ENCODE measurements around the gene IRGC. TPM values are rescaled to one million over a fixed set of nuclear protein-coding genes. Genes with fewer than 3 reads are reported as not detected.

IRGC gene
- total RNA-seq, 1 experiment from 2014 or later = not detected

- DNase-seq (ENCODE audit: low spot score) (no peak), ATAC-seq (no peak)
- TF ChIP-seq, protein P1, sequence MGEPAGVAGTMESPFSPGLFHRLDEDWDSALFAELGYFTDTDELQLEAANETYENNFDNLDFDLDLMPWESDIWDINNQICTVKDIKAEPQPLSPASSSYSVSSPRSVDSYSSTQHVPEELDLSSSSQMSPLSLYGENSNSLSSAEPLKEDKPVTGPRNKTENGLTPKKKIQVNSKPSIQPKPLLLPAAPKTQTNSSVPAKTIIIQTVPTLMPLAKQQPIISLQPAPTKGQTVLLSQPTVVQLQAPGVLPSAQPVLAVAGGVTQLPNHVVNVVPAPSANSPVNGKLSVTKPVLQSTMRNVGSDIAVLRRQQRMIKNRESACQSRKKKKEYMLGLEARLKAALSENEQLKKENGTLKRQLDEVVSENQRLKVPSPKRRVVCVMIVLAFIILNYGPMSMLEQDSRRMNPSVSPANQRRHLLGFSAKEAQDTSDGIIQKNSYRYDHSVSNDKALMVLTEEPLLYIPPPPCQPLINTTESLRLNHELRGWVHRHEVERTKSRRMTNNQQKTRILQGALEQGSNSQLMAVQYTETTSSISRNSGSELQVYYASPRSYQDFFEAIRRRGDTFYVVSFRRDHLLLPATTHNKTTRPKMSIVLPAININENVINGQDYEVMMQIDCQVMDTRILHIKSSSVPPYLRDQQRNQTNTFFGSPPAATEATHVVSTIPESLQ (CRISPR knock-in tag; IDR thresholded peaks at IDR 0.05) = no peak
- TF ChIP-seq TCF7 (CRISPR knock-in tag; IDR thresholded peaks at IDR 0.05; ENCODE audit: low read depth) (no peak), ATF2 (CRISPR knock-in tag; IDR thresholded peaks at IDR 0.05; ENCODE audit: borderline replicate concordance, low read depth) (no peak), ZNF317 (CRISPR knock-in tag; IDR thresholded peaks at IDR 0.05; ENCODE audit: borderline replicate concordance, low read depth) (no peak), MYBL2 (CRISPR knock-in tag; IDR thresholded peaks at IDR 0.05) (no peak), ZSCAN18 (CRISPR knock-in tag; IDR thresholded peaks at IDR 0.05) (no peak), ZNF671 (CRISPR knock-in tag; IDR thresholded peaks at IDR 0.05) (no peak), SMAD3 (CRISPR knock-in tag; IDR thresholded peaks at IDR 0.05; ENCODE audit: borderline replicate concordance) (no peak)
- H3K36me3 Mint-ChIP-seq = no peaks in the 10 kb centered on the region
- peaks cover 18% of the 10 kb centered on the region for H3K4me1 Mint-ChIP-seq
- ChIA-PET POLR2A (no interaction called here), CTCF (interaction anchor here (0.6 to 0.9 kb wide), 2 partner anchors 110 to 337 kb away, joined by 3 to 4 read pairs; no protein-coding TSS in a partner anchor)
- H3K4me3 Mint-ChIP-seq = no peak overlapping the region
- peak overlapping the region; percentile 13; the same call in 1 of the 2 replicates for H3K27ac Mint-ChIP-seq
- peaks cover 10% of the 10 kb centered on the region for H3K27me3 Mint-ChIP-seq (ENCODE audit: low read depth)
- no peaks in the 10 kb centered on the region for H3K9me3 Mint-ChIP-seq
Observed at GRCh38 chr19:43675269-43675879, 40.5 kb upstream of the IRGC start.

DNA sequence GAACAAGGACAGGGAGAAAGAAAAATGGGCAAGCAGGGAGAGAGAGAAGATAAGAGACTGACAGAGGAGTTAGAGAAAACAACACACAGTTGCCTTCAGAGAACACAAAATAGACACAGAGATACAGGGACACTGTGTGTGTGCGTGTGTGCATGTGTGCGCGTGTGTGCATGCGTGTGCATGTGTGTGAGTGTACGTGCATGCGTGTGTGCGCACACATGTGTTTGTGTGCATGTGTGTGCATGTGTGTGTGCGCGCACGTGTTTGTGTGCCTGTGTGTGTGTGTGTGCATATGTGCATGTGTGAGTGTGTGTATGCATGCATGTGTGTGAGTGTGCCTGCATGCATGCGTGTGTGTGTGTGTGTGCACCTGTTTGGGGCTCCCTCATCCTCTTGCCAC is 40.0 kb upstream of the IRGC start:
- TF ChIP-seq ZNF423 (CRISPR knock-in tag; IDR thresholded peaks at IDR 0.05) (no peak), ELF4 (CRISPR knock-in tag; IDR thresholded peaks at IDR 0.05; ENCODE audit: low read depth) (no peak)
- ATAC-seq = no peak
- Mint-ChIP-seq H3K9me3 (no peaks in the 10 kb centered on the region), H3K27ac (no peak overlapping the region), H3K36me3 (no peaks in the 10 kb centered on the region), H3K27me3 (ENCODE audit: low read depth) (peaks cover 4% of the 10 kb centered on the region), H3K4me1 (peaks cover 13% of the 10 kb centered on the region), H3K4me3 (no peak overlapping the region)
- DNase-seq (ENCODE audit: low spot score) = no peak
- ChIA-PET POLR2A (no interaction called here), CTCF (interaction anchor here (0.6 kb wide), 1 partner anchor 174 kb away, joined by 3 read pairs; no protein-coding TSS in a partner anchor)

- ChIA-PET CTCF (interaction anchor here (0.5 to 2.1 kb wide), 7 partner anchors 8 to 88 kb away, joined by 3 to 11 read pairs (median 3); partner anchors contain the start of gene PLAUR), POLR2A (no interaction called here)
- ATAC-seq (no peak), DNase-seq (ENCODE audit: low spot score) (no peak)
- no peak overlapping the region for H3K27ac Mint-ChIP-seq
- no peak overlapping the region for H3K4me3 Mint-ChIP-seq
- no peaks in the 10 kb centered on the region for H3K27me3 Mint-ChIP-seq (ENCODE audit: low read depth)
- H3K36me3 Mint-ChIP-seq = no peaks in the 10 kb centered on the region
- H3K9me3 Mint-ChIP-seq = no peaks in the 10 kb centered on the region
- H3K4me1 Mint-ChIP-seq = peaks cover 8% of the 10 kb centered on the region
- TF ChIP-seq FOXP1 (CRISPR knock-in tag; IDR thresholded peaks at IDR 0.05; ENCODE audit: borderline replicate concordance) = no peak
- no peak for TF ChIP-seq TP53 (CRISPR knock-in tag; IDR thresholded peaks at IDR 0.05)
- no peak for TF ChIP-seq SMAD4 (CRISPR knock-in tag; IDR thresholded peaks at IDR 0.05)
- no peak for TF ChIP-seq TEAD1 (CRISPR knock-in tag; IDR thresholded peaks at IDR 0.05)
- no peak for TF ChIP-seq ATF2 (CRISPR knock-in tag; IDR thresholded peaks at IDR 0.05; ENCODE audit: borderline replicate concordance, low read depth)
- no peak for TF ChIP-seq JUN (CRISPR knock-in tag; IDR thresholded peaks at IDR 0.05)
- TF ChIP-seq PRDM15 (CRISPR knock-in tag; IDR thresholded peaks at IDR 0.05) = no peak
- TF ChIP-seq, protein P2, sequence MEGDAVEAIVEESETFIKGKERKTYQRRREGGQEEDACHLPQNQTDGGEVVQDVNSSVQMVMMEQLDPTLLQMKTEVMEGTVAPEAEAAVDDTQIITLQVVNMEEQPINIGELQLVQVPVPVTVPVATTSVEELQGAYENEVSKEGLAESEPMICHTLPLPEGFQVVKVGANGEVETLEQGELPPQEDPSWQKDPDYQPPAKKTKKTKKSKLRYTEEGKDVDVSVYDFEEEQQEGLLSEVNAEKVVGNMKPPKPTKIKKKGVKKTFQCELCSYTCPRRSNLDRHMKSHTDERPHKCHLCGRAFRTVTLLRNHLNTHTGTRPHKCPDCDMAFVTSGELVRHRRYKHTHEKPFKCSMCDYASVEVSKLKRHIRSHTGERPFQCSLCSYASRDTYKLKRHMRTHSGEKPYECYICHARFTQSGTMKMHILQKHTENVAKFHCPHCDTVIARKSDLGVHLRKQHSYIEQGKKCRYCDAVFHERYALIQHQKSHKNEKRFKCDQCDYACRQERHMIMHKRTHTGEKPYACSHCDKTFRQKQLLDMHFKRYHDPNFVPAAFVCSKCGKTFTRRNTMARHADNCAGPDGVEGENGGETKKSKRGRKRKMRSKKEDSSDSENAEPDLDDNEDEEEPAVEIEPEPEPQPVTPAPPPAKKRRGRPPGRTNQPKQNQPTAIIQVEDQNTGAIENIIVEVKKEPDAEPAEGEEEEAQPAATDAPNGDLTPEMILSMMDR (IDR thresholded peaks at IDR 0.05) = no peak
- TF ChIP-seq FOXK1 (CRISPR knock-in tag; IDR thresholded peaks at IDR 0.05) = no peak
Observed at GRCh38 chr19:43678512-43679261, 37.2 kb upstream of the IRGC start.
